Natural killer cell (primary cell): Measurements from ENCODE around the gene ELOVL1. TPM values are rescaled to one million over a fixed set of nuclear protein-coding genes. Genes with fewer than 3 reads are reported as not detected.

Experiments
- ATAC-seq, 3 donors: fragments of 150-1000 bp in 2 of 3; fragments of 200-7000 bp in 1 of 3; cut with Tn5 transposase; 1 replicate in 1 of 3; 2 replicates in 2 of 3; pipeline ENCODE4 v1.10.0; 2021; ENCODE audit warnings: mild to moderate bottlenecking in 2 of 3, moderate library complexity in 2 of 3
- DNase-seq, 2 donors: peaks; one replicate each; pipeline versions ENCODE4 v3.0.0 to v3.0.0-alpha.2; 2013 to 2021; ENCODE audit warnings: mixed read lengths in 1 of 2
- H3K27ac ChIP-seq: one replicate; pipeline ENCODE4 v1.5.1; 2013; ENCODE audit warnings: mild to moderate bottlenecking, low read length
- H3K27me3 ChIP-seq: one replicate; pipeline ENCODE4 v1.6.1; 2013; ENCODE audit warnings: low read length; ENCODE audit not compliant: control insufficient read depth, insufficient read depth
- H3K36me3 ChIP-seq: one replicate; pipeline ENCODE4 v1.6.1; 2013; ENCODE audit warnings: low read length; ENCODE audit not compliant: control insufficient read depth, insufficient read depth
- H3K4me1 ChIP-seq: one replicate; pipeline ENCODE4 v1.6.1; 2013; ENCODE audit warnings: low read length; ENCODE audit not compliant: control insufficient read depth, insufficient read depth
- H3K4me3 ChIP-seq: one replicate; pipeline ENCODE4 v1.5.1; 2013; ENCODE audit warnings: low read length
- H3K9me3 ChIP-seq: one replicate; pipeline ENCODE4 v1.6.1; 2013; ENCODE audit warnings: low read length; ENCODE audit not compliant: control insufficient read depth, insufficient read depth
- H3K27ac Mint-ChIP-seq, 2 donors: one replicate each; pipeline ENCODE4 v1.8.0; 2022; ENCODE audit warnings: mild to moderate bottlenecking in 2 of 2, mixed read lengths in 2 of 2, moderate library complexity in 1 of 2
- H3K27me3 Mint-ChIP-seq, 2 donors: one replicate each; pipeline ENCODE4 v1.8.0; 2022; ENCODE audit warnings: low read depth in 2 of 2, mixed read lengths in 2 of 2
- H3K36me3 Mint-ChIP-seq: one replicate; pipeline ENCODE4 v1.8.0; 2022; ENCODE audit warnings: mixed read lengths
- H3K4me1 Mint-ChIP-seq, 2 donors: one replicate each; pipeline ENCODE4 v1.8.0; 2022; ENCODE audit warnings: mixed read lengths in 2 of 2
- H3K4me3 Mint-ChIP-seq: one replicate; pipeline ENCODE4 v1.8.0; 2022; ENCODE audit warnings: mild to moderate bottlenecking, moderate library complexity, mixed read lengths
- H3K9me3 Mint-ChIP-seq, 2 donors: one replicate each; pipeline ENCODE4 v1.8.0; 2022; ENCODE audit warnings: mixed read lengths in 2 of 2
- WGBS: methylation state at CpG from one replicate; pipeline ENCODE4 v1.1.7; 2013; ENCODE audit warnings: missing lambda C conversion rate; ENCODE audit not compliant: insufficient coverage; 5-methylcytosine and 5-hydroxymethylcytosine counted together
- intact Hi-C: fragments of 100-400 bp; cut with micrococcal nuclease; formaldehyde crosslinking; loops from one replicate; pipeline ENCODE4 v1.14.2; 2022
- total RNA-seq, 4 donors: library from RNA; stranded (reverse); fragments of 120-200 nt in 1 of 4; gene quantifications; one replicate each; pipeline versions ENCODE4 v1.2.3 to v1.2.4, GENCODE V29; 2013 to 2022
- TF ChIP-seq, protein P1 (sequence below): fragments of 200-600 bp; IDR thresholded peaks from one replicate; pipeline ENCODE4 v1.8.0; 2022; ENCODE audit warnings: antibody characterized with exemption

The ELOVL1 gene
- total RNA-seq, 3 donors from 2014 or later (not counting 1 experiment from before 2014, with no cell fraction given): 53.2 to 73.0 (median 67.5) TPM

DNA sequence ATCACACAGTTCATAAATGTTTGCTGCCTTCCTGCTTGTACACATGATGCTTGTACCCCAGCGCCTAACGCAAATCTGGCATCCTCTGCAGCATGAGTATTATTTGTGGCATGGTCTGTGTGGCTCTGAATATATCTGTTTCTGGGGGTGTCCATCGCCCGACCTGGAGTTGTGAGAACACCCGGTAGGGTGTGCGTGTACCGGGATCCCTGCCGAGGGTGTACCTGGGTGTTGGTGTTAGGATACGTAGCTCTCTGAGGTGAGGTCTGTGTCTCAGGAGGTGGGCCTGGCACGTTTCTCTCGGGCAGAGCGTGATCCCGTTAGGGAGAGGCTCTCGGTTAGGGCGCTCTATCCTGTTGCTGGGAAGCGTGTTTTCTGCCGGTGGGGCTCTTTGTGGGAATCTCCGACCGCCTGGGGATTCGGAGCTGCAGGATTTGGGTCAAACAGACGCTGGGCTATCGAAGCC, 19.4 kb downstream of the ELOVL1 start:
- Histone ChIP-seq H3K4me3 (peak overlapping the region; percentile 26), H3K9me3 (no peaks in the 10 kb centered on the region), H3K36me3 (no peaks in the 10 kb centered on the region), H3K4me1 (peaks cover 4% of the 10 kb centered on the region), H3K27me3 (no peaks in the 10 kb centered on the region), H3K27ac (peak overlapping the region; percentile 41)
- no peak for DNase-seq
- Mint-ChIP-seq H3K9me3 (no peaks in the 10 kb centered on the region), H3K27me3 (no peaks in the 10 kb centered on the region), H3K4me3 (peak overlapping the region; percentile 35), H3K4me1 (peaks cover 8 to 12% of the 10 kb centered on the region in 2 donors), H3K27ac (peak overlapping the region in 1 of 2 donors; percentile 33), H3K36me3 (no peaks in the 10 kb centered on the region)
- WGBS: 89% methylated on average over 22 of the region's 22 CpGs
- ATAC-seq: no peak
- intact Hi-C loops: no loop called here
- TF ChIP-seq, protein P1, sequence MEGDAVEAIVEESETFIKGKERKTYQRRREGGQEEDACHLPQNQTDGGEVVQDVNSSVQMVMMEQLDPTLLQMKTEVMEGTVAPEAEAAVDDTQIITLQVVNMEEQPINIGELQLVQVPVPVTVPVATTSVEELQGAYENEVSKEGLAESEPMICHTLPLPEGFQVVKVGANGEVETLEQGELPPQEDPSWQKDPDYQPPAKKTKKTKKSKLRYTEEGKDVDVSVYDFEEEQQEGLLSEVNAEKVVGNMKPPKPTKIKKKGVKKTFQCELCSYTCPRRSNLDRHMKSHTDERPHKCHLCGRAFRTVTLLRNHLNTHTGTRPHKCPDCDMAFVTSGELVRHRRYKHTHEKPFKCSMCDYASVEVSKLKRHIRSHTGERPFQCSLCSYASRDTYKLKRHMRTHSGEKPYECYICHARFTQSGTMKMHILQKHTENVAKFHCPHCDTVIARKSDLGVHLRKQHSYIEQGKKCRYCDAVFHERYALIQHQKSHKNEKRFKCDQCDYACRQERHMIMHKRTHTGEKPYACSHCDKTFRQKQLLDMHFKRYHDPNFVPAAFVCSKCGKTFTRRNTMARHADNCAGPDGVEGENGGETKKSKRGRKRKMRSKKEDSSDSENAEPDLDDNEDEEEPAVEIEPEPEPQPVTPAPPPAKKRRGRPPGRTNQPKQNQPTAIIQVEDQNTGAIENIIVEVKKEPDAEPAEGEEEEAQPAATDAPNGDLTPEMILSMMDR: no peak

- Mint-ChIP-seq H3K4me1 (peaks cover 7 to 8% of the 10 kb centered on the region in 2 donors), H3K27me3 (no peaks in the 10 kb centered on the region), H3K36me3 (no peaks in the 10 kb centered on the region), H3K9me3 (no peaks in the 10 kb centered on the region), H3K27ac (no peak overlapping the region), H3K4me3 (no peak overlapping the region)
- Histone ChIP-seq H3K36me3 (no peaks in the 10 kb centered on the region), H3K27me3 (no peaks in the 10 kb centered on the region), H3K4me3 (no peak overlapping the region), H3K4me1 (peaks cover 4% of the 10 kb centered on the region), H3K9me3 (no peaks in the 10 kb centered on the region), H3K27ac (no peak overlapping the region)
- 96% methylated on average over 5 of the region's 5 CpGs for WGBS
- TF ChIP-seq, protein P1: no peak
- no peak for ATAC-seq
- intact Hi-C loops: no loop called here
- no peak for DNase-seq
Observed at GRCh38 chr1:43346636-43347035, 21.2 kb downstream of the ELOVL1 start.

GRCh38 chr1:43345120-43345519, 22.7 kb downstream of the ELOVL1 start:
- intact Hi-C loops: no loop called here
- ATAC-seq: no peak
- Histone ChIP-seq H3K27me3 (no peaks in the 10 kb centered on the region), H3K9me3 (no peaks in the 10 kb centered on the region), H3K27ac (no peak overlapping the region), H3K36me3 (no peaks in the 10 kb centered on the region), H3K4me1 (peaks cover 4% of the 10 kb centered on the region), H3K4me3 (no peak overlapping the region)
- WGBS: 78% methylated on average over 3 of the region's 3 CpGs
- Mint-ChIP-seq H3K9me3 (no peaks in the 10 kb centered on the region), H3K27me3 (no peaks in the 10 kb centered on the region), H3K4me1 (peaks cover 7 to 8% of the 10 kb centered on the region in 2 donors), H3K4me3 (no peak overlapping the region), H3K36me3 (no peaks in the 10 kb centered on the region), H3K27ac (no peak overlapping the region)
- no peak for DNase-seq
- TF ChIP-seq, protein P1: no peak

GRCh38 chr1:43344267-43344850, 23.5 kb downstream of the ELOVL1 start:
- WGBS: 95% methylated on average over 4 of the region's 4 CpGs
- Mint-ChIP-seq H3K36me3 (no peaks in the 10 kb centered on the region), H3K4me3 (no peak overlapping the region), H3K9me3 (no peaks in the 10 kb centered on the region), H3K27ac (no peak overlapping the region), H3K4me1 (peaks cover 1% of the 10 kb centered on the region in 2 donors), H3K27me3 (no peaks in the 10 kb centered on the region)
- DNase-seq (no peak), ATAC-seq (no peak)
- Histone ChIP-seq H3K4me3 (no peak overlapping the region), H3K36me3 (no peaks in the 10 kb centered on the region), H3K27ac (no peak overlapping the region), H3K4me1 (no peaks in the 10 kb centered on the region), H3K9me3 (no peaks in the 10 kb centered on the region), H3K27me3 (no peaks in the 10 kb centered on the region)
- intact Hi-C loops: no loop called here
- TF ChIP-seq, protein P1: no peak
